GM23338 (cell line): ENCODE results near the gene CARMIL1. TPM values are rescaled to one million over a fixed set of nuclear protein-coding genes. Genes with fewer than 3 reads are reported as not detected.

ENCODE experiments used
- ATAC-seq: fragments of 200-7000 bp; cut with Tn5 transposase; 3 replicates; pipeline ENCODE4 v1.9.1; 2020
- DNase-seq: peaks from one replicate; pipeline ENCODE4 v3.0.0-alpha.2; 2015; ENCODE audit warnings: low spot score
- H2AFZ ChIP-seq: fragments of 200-600 bp; sonication (generic); 2 replicates; pipeline ENCODE4 v1.8.0; 2016; ENCODE audit warnings: antibody characterized with exemption, mild to moderate bottlenecking, moderate library complexity
- H3F3A ChIP-seq: fragments of 200-600 bp; sonication (generic); replicated peaks from 2 replicates; pipeline ENCODE4 v1.8.0; 2017; ENCODE audit warnings: antibody characterized with exemption, mixed run types, low read depth
- H3K27ac ChIP-seq: fragments of 200-600 bp; sonication (generic); 2 replicates; pipeline ENCODE4 v1.6.1; 2016; ENCODE audit warnings: low read depth
- H3K27me3 ChIP-seq: fragments of 200-600 bp; sonication (generic); 2 replicates; pipeline ENCODE4 v1.8.0; 2016; ENCODE audit warnings: mild to moderate bottlenecking, mixed run types, moderate library complexity; ENCODE audit not compliant: insufficient read depth
- H3K36me3 ChIP-seq: fragments of 200-600 bp; sonication (generic); 2 replicates; pipeline ENCODE4 v1.8.0; 2016; ENCODE audit warnings: mild to moderate bottlenecking; ENCODE audit not compliant: insufficient read depth
- H3K4me1 ChIP-seq: fragments of 200-600 bp; sonication (generic); 2 replicates; pipeline ENCODE4 v1.8.0; 2016; ENCODE audit warnings: mild to moderate bottlenecking, moderate library complexity; ENCODE audit not compliant: insufficient read depth
- H3K4me2 ChIP-seq: fragments of 200-600 bp; sonication (generic); 2 replicates; pipeline ENCODE4 v1.7.1; 2017; ENCODE audit warnings: mixed run types
- H3K4me3 ChIP-seq: fragments of 200-600 bp; sonication (generic); 2 replicates; pipeline ENCODE4 v1.6.1; 2016; ENCODE audit warnings: mixed run types
- H3K79me2 ChIP-seq: fragments of 200-600 bp; sonication (generic); replicated peaks from 2 replicates; pipeline ENCODE4 v1.8.0; 2017; ENCODE audit warnings: mild to moderate bottlenecking; ENCODE audit not compliant: insufficient read depth
- H3K9me2 ChIP-seq: fragments of 200-600 bp; sonication (generic); 2 replicates; pipeline ENCODE4 v1.8.0; 2017; ENCODE audit not compliant: insufficient read depth
- H4K20me1 ChIP-seq: fragments of 200-600 bp; sonication (generic); replicated peaks from 2 replicates; pipeline ENCODE4 v1.8.0; 2017; ENCODE audit warnings: mild to moderate bottlenecking; ENCODE audit not compliant: insufficient read depth
- H3K27ac Mint-ChIP-seq: 2 replicates; pipeline ENCODE4 v1.8.0; 2020; ENCODE audit warnings: inconsistent platforms, mild to moderate bottlenecking, moderate library complexity, mixed read lengths
- H3K27me3 Mint-ChIP-seq: 3 replicates; pipeline ENCODE4 v1.8.0; 2022; ENCODE audit warnings: low read depth, mild to moderate bottlenecking, moderate library complexity, mixed read lengths, inconsistent platforms; ENCODE audit not compliant: insufficient read depth, poor library complexity
- H3K36me3 Mint-ChIP-seq: 3 replicates; pipeline ENCODE4 v1.8.0; 2021; ENCODE audit warnings: low read depth, mild to moderate bottlenecking, inconsistent platforms, moderate library complexity, mixed read lengths
- H3K4me1 Mint-ChIP-seq: 3 replicates; pipeline ENCODE4 v1.8.0; 2020; ENCODE audit warnings: mild to moderate bottlenecking, inconsistent platforms, mixed read lengths
- H3K4me3 Mint-ChIP-seq: 3 replicates; pipeline ENCODE4 v1.8.0; 2021; ENCODE audit warnings: moderate library complexity, mild to moderate bottlenecking, inconsistent platforms, mixed read lengths
- H3K9me3 Mint-ChIP-seq: 3 replicates; pipeline ENCODE4 v1.8.0; 2020; ENCODE audit warnings: moderate library complexity, mild to moderate bottlenecking, inconsistent platforms, mixed read lengths
- CREB1 ChIP-seq: fragments of 250-450 bp; sonication (Bioruptor Pico); IDR thresholded peaks from 2 replicates; pipeline ENCODE4 v1.5.0; 2020; ENCODE audit warnings: low read depth, mild to moderate bottlenecking, moderate library complexity
- CTCF ChIP-seq, 2 experiments: fragments of 200-600 bp in 1 of 2; sonication (generic) in 1 of 2; conservative IDR thresholded peaks; 2 replicates each; pipeline versions ENCODE4 v1.5.1 to v1.6.1; 2016 to 2017; ENCODE audit warnings: antibody characterized with exemption in 2 of 2, low read depth in 2 of 2, mild to moderate bottlenecking in 2 of 2, moderate library complexity in 1 of 2
- EZH2 ChIP-seq: fragments of 200-600 bp; sonication (generic); IDR thresholded peaks from one replicate; pipeline ENCODE4 v1.8.0; 2017; ENCODE audit warnings: antibody characterized with exemption, mild to moderate bottlenecking, low read depth; ENCODE audit not compliant: unreplicated experiment
- EZH2phosphoT487 ChIP-seq: fragments of 200-600 bp; sonication (generic); IDR thresholded peaks from one replicate; pipeline ENCODE4 v1.8.1; 2018; ENCODE audit warnings: antibody characterized with exemption; ENCODE audit not compliant: unreplicated experiment
- JUNB ChIP-seq: IDR thresholded peaks from one replicate; pipeline ENCODE4 v1.6.1; 2016; ENCODE audit warnings: antibody characterized with exemption; ENCODE audit not compliant: unreplicated experiment
- NANOG ChIP-seq: IDR thresholded peaks from 2 replicates; pipeline ENCODE4 v1.6.1; 2016; ENCODE audit warnings: antibody characterized with exemption, borderline replicate concordance
- POLR2AphosphoS5 ChIP-seq: IDR thresholded peaks from 2 replicates; pipeline ENCODE4 v1.6.1; 2016; ENCODE audit warnings: antibody characterized with exemption, low read depth
- STAT1 ChIP-seq: IDR thresholded peaks from one replicate; pipeline ENCODE4 v1.6.1; 2016; ENCODE audit warnings: antibody characterized with exemption; ENCODE audit not compliant: unreplicated experiment
- ZNF114 ChIP-seq: fragments of 250-450 bp; sonication (Bioruptor Pico); IDR thresholded peaks from 2 replicates; pipeline ENCODE4 v1.5.0; 2020; ENCODE audit warnings: mild to moderate bottlenecking, moderate library complexity
- ZNF331 ChIP-seq: fragments of 250-450 bp; sonication (Bioruptor Pico); IDR thresholded peaks from 2 replicates; pipeline ENCODE4 v1.5.0; 2020; ENCODE audit warnings: low read depth, mild to moderate bottlenecking, moderate library complexity
- polyA plus RNA-seq: library from polyadenylated mRNA; unstranded; fragments of >200 nt; fragmentation: Nextera tagmentation; extraction: Ambion mirVana; gene quantifications from 2 replicates; pipeline ENCODE4 v1.2.1, GENCODE V29; 2016
- total RNA-seq: library from RNA; depleted of rRNA; stranded (reverse); fragments of >200 nt; shearing (Covaris generic); gene quantifications from 2 replicates; pipeline ENCODE4 v1.2.3, GENCODE V29; 2014
- TF ChIP-seq, protein P1 (sequence below): IDR thresholded peaks from 2 replicates; pipeline ENCODE4 v1.6.1; 2016; ENCODE audit warnings: antibody characterized with exemption
- TF ChIP-seq, protein P2 (sequence below): fragments of 250-450 bp; sonication (Bioruptor Pico); IDR thresholded peaks from 2 replicates; pipeline ENCODE4 v1.5.0; 2020; ENCODE audit warnings: mild to moderate bottlenecking, moderate library complexity
- TF ChIP-seq, protein P3 (sequence below): IDR thresholded peaks from one replicate; pipeline ENCODE4 v1.6.1; 2018; ENCODE audit warnings: antibody characterized with exemption; ENCODE audit not compliant: unreplicated experiment

The CARMIL1 gene
- total and polyA plus RNA-seq, 2 experiments from 2014 or later, result 43.2 to 66.9 TPM

- no peak overlapping the region for H2AFZ ChIP-seq
Observed at GRCh38 chr6:25442898-25443297, 163.7 kb downstream of the CARMIL1 start.

More at GRCh38 chr6:25442898-25443297, 163.7 kb downstream of the CARMIL1 start:
- Histone ChIP-seq H3K4me3 (no peak overlapping the region), H3K27me3 (no peaks in the 10 kb centered on the region), H3K9me2 (no peaks in the 10 kb centered on the region), H3K36me3 (peaks cover 10% of the 10 kb centered on the region; the same call in 1 of the 2 replicates), H3K79me2 (no peaks in the 10 kb centered on the region), H3K4me1 (peaks cover 21% of the 10 kb centered on the region), H3K4me2 (no peak overlapping the region), H4K20me1 (no peaks in the 10 kb centered on the region), H3F3A (no peaks in the 10 kb centered on the region), H3K27ac (no peak overlapping the region)
- peaks cover 21% of the 10 kb centered on the region for H3K4me1 Mint-ChIP-seq
- no peak for TF ChIP-seq NANOG
- TF ChIP-seq EZH2, result no peak
- TF ChIP-seq, protein P1, sequence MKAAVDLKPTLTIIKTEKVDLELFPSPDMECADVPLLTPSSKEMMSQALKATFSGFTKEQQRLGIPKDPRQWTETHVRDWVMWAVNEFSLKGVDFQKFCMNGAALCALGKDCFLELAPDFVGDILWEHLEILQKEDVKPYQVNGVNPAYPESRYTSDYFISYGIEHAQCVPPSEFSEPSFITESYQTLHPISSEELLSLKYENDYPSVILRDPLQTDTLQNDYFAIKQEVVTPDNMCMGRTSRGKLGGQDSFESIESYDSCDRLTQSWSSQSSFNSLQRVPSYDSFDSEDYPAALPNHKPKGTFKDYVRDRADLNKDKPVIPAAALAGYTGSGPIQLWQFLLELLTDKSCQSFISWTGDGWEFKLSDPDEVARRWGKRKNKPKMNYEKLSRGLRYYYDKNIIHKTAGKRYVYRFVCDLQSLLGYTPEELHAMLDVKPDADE, result no peak
- TF ChIP-seq CREB1 (CRISPR knock-in tag), result no peak
- no peak for TF ChIP-seq ZNF114 (CRISPR knock-in tag)
- no peak for TF ChIP-seq JUNB
- TF ChIP-seq, protein P2, sequence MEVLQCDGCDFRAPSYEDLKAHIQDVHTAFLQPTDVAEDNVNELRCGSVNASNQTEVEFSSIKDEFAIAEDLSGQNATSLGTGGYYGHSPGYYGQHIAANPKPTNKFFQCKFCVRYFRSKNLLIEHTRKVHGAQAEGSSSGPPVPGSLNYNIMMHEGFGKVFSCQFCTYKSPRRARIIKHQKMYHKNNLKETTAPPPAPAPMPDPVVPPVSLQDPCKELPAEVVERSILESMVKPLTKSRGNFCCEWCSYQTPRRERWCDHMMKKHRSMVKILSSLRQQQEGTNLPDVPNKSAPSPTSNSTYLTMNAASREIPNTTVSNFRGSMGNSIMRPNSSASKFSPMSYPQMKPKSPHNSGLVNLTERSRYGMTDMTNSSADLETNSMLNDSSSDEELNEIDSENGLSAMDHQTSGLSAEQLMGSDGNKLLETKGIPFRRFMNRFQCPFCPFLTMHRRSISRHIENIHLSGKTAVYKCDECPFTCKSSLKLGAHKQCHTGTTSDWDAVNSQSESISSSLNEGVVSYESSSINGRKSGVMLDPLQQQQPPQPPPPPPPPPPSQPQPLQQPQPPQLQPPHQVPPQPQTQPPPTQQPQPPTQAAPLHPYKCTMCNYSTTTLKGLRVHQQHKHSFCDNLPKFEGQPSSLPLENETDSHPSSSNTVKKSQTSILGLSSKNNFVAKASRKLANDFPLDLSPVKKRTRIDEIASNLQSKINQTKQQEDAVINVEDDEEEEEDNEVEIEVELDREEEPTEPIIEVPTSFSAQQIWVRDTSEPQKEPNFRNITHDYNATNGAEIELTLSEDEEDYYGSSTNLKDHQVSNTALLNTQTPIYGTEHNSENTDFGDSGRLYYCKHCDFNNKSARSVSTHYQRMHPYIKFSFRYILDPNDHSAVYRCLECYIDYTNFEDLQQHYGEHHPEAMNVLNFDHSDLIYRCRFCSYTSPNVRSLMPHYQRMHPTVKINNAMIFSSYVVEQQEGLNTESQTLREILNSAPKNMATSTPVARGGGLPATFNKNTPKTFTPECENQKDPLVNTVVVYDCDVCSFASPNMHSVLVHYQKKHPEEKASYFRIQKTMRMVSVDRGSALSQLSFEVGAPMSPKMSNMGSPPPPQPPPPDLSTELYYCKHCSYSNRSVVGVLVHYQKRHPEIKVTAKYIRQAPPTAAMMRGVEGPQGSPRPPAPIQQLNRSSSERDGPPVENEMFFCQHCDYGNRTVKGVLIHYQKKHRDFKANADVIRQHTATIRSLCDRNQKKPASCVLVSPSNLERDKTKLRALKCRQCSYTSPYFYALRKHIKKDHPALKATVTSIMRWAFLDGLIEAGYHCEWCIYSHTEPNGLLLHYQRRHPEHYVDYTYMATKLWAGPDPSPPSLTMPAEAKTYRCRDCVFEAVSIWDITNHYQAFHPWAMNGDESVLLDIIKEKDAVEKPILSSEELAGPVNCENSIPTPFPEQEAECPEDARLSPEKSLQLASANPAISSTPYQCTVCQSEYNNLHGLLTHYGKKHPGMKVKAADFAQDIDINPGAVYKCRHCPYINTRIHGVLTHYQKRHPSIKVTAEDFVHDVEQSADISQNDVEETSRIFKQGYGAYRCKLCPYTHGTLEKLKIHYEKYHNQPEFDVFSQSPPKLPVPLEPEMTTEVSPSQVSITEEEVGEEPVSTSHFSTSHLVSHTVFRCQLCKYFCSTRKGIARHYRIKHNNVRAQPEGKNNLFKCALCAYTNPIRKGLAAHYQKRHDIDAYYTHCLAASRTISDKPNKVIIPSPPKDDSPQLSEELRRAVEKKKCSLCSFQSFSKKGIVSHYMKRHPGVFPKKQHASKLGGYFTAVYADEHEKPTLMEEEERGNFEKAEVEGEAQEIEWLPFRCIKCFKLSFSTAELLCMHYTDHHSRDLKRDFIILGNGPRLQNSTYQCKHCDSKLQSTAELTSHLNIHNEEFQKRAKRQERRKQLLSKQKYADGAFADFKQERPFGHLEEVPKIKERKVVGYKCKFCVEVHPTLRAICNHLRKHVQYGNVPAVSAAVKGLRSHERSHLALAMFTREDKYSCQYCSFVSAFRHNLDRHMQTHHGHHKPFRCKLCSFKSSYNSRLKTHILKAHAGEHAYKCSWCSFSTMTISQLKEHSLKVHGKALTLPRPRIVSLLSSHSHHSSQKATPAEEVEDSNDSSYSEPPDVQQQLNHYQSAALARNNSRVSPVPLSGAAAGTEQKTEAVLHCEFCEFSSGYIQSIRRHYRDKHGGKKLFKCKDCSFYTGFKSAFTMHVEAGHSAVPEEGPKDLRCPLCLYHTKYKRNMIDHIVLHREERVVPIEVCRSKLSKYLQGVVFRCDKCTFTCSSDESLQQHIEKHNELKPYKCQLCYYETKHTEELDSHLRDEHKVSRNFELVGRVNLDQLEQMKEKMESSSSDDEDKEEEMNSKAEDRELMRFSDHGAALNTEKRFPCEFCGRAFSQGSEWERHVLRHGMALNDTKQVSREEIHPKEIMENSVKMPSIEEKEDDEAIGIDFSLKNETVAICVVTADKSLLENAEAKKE, result no peak
- TF ChIP-seq ZNF331 (CRISPR knock-in tag), result no peak
- TF ChIP-seq, protein P3, sequence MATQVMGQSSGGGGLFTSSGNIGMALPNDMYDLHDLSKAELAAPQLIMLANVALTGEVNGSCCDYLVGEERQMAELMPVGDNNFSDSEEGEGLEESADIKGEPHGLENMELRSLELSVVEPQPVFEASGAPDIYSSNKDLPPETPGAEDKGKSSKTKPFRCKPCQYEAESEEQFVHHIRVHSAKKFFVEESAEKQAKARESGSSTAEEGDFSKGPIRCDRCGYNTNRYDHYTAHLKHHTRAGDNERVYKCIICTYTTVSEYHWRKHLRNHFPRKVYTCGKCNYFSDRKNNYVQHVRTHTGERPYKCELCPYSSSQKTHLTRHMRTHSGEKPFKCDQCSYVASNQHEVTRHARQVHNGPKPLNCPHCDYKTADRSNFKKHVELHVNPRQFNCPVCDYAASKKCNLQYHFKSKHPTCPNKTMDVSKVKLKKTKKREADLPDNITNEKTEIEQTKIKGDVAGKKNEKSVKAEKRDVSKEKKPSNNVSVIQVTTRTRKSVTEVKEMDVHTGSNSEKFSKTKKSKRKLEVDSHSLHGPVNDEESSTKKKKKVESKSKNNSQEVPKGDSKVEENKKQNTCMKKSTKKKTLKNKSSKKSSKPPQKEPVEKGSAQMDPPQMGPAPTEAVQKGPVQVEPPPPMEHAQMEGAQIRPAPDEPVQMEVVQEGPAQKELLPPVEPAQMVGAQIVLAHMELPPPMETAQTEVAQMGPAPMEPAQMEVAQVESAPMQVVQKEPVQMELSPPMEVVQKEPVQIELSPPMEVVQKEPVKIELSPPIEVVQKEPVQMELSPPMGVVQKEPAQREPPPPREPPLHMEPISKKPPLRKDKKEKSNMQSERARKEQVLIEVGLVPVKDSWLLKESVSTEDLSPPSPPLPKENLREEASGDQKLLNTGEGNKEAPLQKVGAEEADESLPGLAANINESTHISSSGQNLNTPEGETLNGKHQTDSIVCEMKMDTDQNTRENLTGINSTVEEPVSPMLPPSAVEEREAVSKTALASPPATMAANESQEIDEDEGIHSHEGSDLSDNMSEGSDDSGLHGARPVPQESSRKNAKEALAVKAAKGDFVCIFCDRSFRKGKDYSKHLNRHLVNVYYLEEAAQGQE, result no peak
- TF ChIP-seq EZH2phosphoT487, result no peak
- TF ChIP-seq POLR2AphosphoS5, result no peak
- TF ChIP-seq CTCF (conservative IDR thresholded peaks at IDR 0.05; ENCODE audit: low read depth in 2 of 2), result no peak
- no peak for TF ChIP-seq STAT1
- peaks cover 17% of the 10 kb centered on the region for H3K9me3 Mint-ChIP-seq
- ATAC-seq (no peak), DNase-seq (no peak)
- peaks cover 2% of the 10 kb centered on the region for H3K27me3 Mint-ChIP-seq
- H3K27ac Mint-ChIP-seq, result peak overlapping the region; percentile 65; the same call in 1 of the 2 replicates
- no peak overlapping the region for H3K4me3 Mint-ChIP-seq
- H3K36me3 Mint-ChIP-seq, result peaks cover 32% of the 10 kb centered on the region
